ENCODE measurements around the gene TRANK1. TPM values are rescaled to one million over a fixed set of nuclear protein-coding genes. Genes with fewer than 3 reads are reported as not detected.
"Not testable (repeated sequence)": the region's sequence is repeated elsewhere in the genome, so short reads cannot be mapped to it uniquely, and the experiment has no call there.

Gene TRANK1
- total RNA-seq, 2 donors from 2014 or later = 3.6 to 7.8 TPM

GRCh38 chr3:36964817-36965216, 20.0 kb upstream of the TRANK1 start:
- H3K27ac ChIP-seq = no peak overlapping the region
- no peaks in the 10 kb centered on the region for H3K36me3 ChIP-seq (replicated peaks in 1 of 2; ENCODE audit: insufficient read depth in 1 of 2, low read depth in 2 of 2)
- intact Hi-C loops (cut with DNase I) = no loop called here
- DNase-seq (no peak), ATAC-seq (no peak)
- no peaks in the 10 kb centered on the region for H3K27me3 ChIP-seq
- TF ChIP-seq CTCF (IDR thresholded peaks at IDR 0.05) (no peak), POLR2A (IDR thresholded peaks at IDR 0.05) (no peak)
- H3K4me3 ChIP-seq = no peak overlapping the region
- H3K9me3 ChIP-seq = no peaks in the 10 kb centered on the region
- H3K4me1 ChIP-seq = no peaks in the 10 kb centered on the region

- TF ChIP-seq POLR2A (IDR thresholded peaks at IDR 0.05) (no peak), CTCF (IDR thresholded peaks at IDR 0.05) (no peak)
- no peak for ATAC-seq
- 74 to 95% methylated on average over 1 of the region's 1 CpG for WGBS, 2 donors
- intact Hi-C loops (cut with DNase I) = no loop called here
- Histone ChIP-seq H3K4me3 (no peak overlapping the region), H3K4me1 (no peaks in the 10 kb centered on the region), H3K9me3 (no peaks in the 10 kb centered on the region), H3K27ac (no peak overlapping the region), H3K27me3 (no peaks in the 10 kb centered on the region), H3K36me3 (replicated peaks in 1 of 2; ENCODE audit: insufficient read depth in 1 of 2, low read depth in 2 of 2) (no peaks in the 10 kb centered on the region)
- no peak for DNase-seq
These were observed 19.5 kb upstream of the TRANK1 start for GRCh38 chr3:36964331-36964730.

- H3K27ac ChIP-seq; H3K4me1 ChIP-seq; H3K9me3 ChIP-seq; DNase-seq; H3K36me3 ChIP-seq (replicated peaks in 1 of 2; ENCODE audit: insufficient read depth in 1 of 2, low read depth in 2 of 2); H3K27me3 ChIP-seq; ATAC-seq; H3K4me3 ChIP-seq; intact Hi-C loops (cut with DNase I): not testable (repeated sequence)
- WGBS, 2 donors = 90 to 94% methylated on average over 7 of the region's 7 CpGs
These were observed 18.2 kb upstream of the TRANK1 start for GRCh38 chr3:36963008-36963407.

GRCh38 chr3:36960502-36960901, 15.6 kb upstream of the TRANK1 start:
- H3K4me1 ChIP-seq = no peaks in the 10 kb centered on the region
- no peak overlapping the region for H3K4me3 ChIP-seq
- H3K27ac ChIP-seq = no peak overlapping the region
- DNase-seq = no peak
- no peaks in the 10 kb centered on the region for H3K27me3 ChIP-seq
- 74 to 77% methylated on average over 4 of the region's 4 CpGs for WGBS, 2 donors
- no peaks in the 10 kb centered on the region for H3K9me3 ChIP-seq
- ATAC-seq = no peak
- intact Hi-C loops (cut with DNase I) = no loop called here
- TF ChIP-seq POLR2A (IDR thresholded peaks at IDR 0.05) (no peak), CTCF (IDR thresholded peaks at IDR 0.05) (no peak)
- no peaks in the 10 kb centered on the region for H3K36me3 ChIP-seq (replicated peaks in 1 of 2; ENCODE audit: insufficient read depth in 1 of 2, low read depth in 2 of 2)

GRCh38 chr3:36959821-36960220, 15.0 kb upstream of the TRANK1 start:
- Histone ChIP-seq H3K27me3 (no peaks in the 10 kb centered on the region), H3K36me3 (replicated peaks in 1 of 2; ENCODE audit: insufficient read depth in 1 of 2, low read depth in 2 of 2) (no peaks in the 10 kb centered on the region), H3K4me1 (no peaks in the 10 kb centered on the region), H3K27ac (no peak overlapping the region), H3K9me3 (no peaks in the 10 kb centered on the region), H3K4me3 (no peak overlapping the region)
- WGBS, 2 donors = 37 to 42% methylated on average over 2 of the region's 2 CpGs
- ATAC-seq (no peak), DNase-seq (no peak)
- TF ChIP-seq CTCF (IDR thresholded peaks at IDR 0.05) (no peak), POLR2A (IDR thresholded peaks at IDR 0.05) (no peak)
- intact Hi-C loops (cut with DNase I) = loop anchor here (5.0 kb wide), 1 partner anchor 233 kb away; no protein-coding TSS in a partner anchor
